Esophagus squamous epithelium (tissue), 4 donors: Measurements from ENCODE around the gene DENND1B.

ENCODE experiments used
- POLR2A ChIP-seq, 4 donors: fragments of 450-650 bp; IDR thresholded peaks; one replicate each; pipeline ENCODE4 v1.6.1; 2017; ENCODE audit warnings: antibody characterized with exemption in 4 of 4, mild to moderate bottlenecking in 4 of 4, moderate library complexity in 3 of 4
- TF ChIP-seq, protein P1 (sequence below), 6 experiments: fragments of 450-650 bp in 4 of 6; fragments of 200-600 bp in 2 of 6; sonication (generic) in 2 of 6; IDR thresholded peaks; one replicate each; pipeline ENCODE4 v1.5.1; 2016 to 2019; ENCODE audit warnings: antibody characterized with exemption in 6 of 6, mild to moderate bottlenecking in 4 of 6, moderate library complexity in 4 of 6

DNA sequence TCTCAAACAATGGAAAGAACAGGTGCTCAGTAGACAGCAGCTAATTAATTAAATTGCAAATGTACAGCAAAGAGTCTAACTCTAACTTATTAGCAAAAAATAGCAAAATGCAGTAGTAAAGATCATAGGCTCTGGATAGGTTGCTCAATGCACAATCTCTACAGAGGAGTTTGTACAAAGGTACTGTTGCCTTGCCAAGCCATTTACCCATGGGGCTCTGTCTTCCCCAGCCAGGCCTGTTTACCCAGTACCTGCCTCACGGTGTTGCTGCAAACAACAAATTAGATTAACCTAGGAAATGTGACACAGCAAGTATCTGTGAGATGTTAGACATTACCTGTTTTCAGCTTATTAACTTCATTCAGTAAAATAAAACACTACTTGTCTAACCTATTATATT lies 222.0 kb downstream of the DENND1B start:
- TF ChIP-seq, protein P1, sequence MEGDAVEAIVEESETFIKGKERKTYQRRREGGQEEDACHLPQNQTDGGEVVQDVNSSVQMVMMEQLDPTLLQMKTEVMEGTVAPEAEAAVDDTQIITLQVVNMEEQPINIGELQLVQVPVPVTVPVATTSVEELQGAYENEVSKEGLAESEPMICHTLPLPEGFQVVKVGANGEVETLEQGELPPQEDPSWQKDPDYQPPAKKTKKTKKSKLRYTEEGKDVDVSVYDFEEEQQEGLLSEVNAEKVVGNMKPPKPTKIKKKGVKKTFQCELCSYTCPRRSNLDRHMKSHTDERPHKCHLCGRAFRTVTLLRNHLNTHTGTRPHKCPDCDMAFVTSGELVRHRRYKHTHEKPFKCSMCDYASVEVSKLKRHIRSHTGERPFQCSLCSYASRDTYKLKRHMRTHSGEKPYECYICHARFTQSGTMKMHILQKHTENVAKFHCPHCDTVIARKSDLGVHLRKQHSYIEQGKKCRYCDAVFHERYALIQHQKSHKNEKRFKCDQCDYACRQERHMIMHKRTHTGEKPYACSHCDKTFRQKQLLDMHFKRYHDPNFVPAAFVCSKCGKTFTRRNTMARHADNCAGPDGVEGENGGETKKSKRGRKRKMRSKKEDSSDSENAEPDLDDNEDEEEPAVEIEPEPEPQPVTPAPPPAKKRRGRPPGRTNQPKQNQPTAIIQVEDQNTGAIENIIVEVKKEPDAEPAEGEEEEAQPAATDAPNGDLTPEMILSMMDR (IDR thresholded peaks at IDR 0.05) = no peak
- no peak for TF ChIP-seq POLR2A (IDR thresholded peaks at IDR 0.05)
